ENCODE data around the gene NCR1. TPM values are rescaled to one million over a fixed set of nuclear protein-coding genes. Genes with fewer than 3 reads are reported as not detected.
"Not testable (repeated sequence)": the region's sequence is repeated elsewhere in the genome, so short reads cannot be mapped to it uniquely, and the experiment has no call there.

Gene NCR1
- total RNA-seq: not detected

DNA sequence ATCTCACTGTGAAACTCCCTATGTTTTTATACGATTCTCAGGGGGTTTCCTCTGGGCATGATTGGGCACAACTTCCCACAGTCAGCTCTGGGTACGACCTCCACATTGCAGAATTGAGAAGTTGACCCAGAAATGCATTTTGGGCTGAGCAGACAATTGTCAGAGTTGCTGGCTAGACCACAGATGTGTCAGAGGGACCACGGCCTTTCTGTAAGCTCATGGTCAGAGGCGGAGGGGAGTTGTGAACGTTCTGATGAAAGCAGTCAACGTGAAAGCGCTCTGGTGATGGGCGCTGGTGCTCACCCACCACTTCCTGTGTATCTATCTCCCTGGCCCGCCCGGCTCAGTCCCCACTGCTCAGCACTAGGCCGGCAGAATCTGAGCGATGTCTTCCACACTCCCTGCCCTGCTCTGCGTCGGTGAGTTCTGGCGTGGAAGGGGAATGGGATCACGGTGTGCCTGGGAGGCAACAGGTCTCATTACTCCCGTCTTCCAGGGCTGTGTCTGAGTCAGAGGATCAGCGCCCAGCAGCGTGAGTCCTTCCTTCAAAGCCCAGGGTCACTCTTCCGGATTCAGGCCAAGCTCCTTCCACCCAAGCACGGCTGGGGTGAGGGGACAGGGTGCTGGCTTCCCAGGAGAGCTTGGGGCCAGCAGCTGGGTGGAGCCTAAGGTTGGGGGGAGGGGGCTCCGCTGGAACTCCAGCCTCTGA is at the start of gene NCR1:
Gene NCR1, plus strand, starts transcription at position 346 of the 709 bp plus-strand sequence. Its CDS starts 40 bp downstream, at position 386.
- no peak for DNase-seq (ENCODE audit: low spot score)

GRCh38 chr19:54858476-54858875 is 47.5 kb upstream of the NCR1 start:
- DNase-seq (ENCODE audit: low spot score): not testable (repeated sequence)

GRCh38 chr19:54859421-54859820 is 46.5 kb upstream of the NCR1 start:
- DNase-seq (ENCODE audit: low spot score): not testable (repeated sequence)

GRCh38 chr19:54863459-54863858 is 42.5 kb upstream of the NCR1 start:
- DNase-seq (ENCODE audit: low spot score): not testable (repeated sequence)

DNA sequence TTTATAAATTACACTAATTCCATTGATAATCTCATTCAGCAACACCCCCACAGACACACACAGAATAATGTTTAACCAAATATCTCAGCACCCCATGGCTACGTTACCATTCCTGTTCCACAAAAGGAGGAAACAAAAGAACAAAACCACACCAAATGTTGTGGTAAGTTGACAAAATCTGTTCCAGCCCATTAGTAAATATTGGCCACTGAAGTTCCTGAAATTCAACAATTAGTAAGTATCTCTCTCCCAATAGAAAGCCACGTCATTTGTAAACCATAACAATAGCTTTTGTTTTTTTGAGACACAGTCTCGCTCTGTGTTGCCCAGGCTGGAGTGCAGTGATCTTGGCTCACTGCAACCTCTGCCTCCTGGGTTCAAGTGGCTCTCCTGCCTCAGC is 34.3 kb upstream of the NCR1 start:
- DNase-seq (ENCODE audit: low spot score): no peak

GRCh38 chr19:54873990-54874389 is 32.0 kb upstream of the NCR1 start, which contains the start of gene FCAR:
Gene FCAR (plus strand): TSS chr19:54874235. CDS start chr19:54874290, 55 bp downstream.
- no peak for DNase-seq (ENCODE audit: low spot score)

DNA sequence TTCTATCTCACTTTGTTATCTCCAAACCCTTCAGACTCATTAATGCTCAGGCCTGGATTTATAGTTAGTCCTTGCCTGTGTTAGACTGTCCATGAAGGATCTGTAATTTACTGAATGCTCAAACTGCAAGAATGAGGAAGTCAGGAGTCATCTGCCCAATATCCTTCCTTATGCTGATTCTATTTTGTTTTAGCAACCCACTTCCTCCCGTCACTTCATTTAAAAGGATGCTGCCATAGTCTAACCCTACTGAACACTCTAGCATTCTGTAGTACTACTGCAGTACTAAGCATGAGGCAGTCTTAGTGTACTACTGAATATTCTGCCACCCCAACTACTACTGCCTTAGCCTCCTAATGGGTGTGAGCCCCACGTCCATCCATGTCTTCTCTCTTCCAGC is 30.4 kb upstream of the NCR1 start:
- DNase-seq (ENCODE audit: low spot score): no peak

DNA sequence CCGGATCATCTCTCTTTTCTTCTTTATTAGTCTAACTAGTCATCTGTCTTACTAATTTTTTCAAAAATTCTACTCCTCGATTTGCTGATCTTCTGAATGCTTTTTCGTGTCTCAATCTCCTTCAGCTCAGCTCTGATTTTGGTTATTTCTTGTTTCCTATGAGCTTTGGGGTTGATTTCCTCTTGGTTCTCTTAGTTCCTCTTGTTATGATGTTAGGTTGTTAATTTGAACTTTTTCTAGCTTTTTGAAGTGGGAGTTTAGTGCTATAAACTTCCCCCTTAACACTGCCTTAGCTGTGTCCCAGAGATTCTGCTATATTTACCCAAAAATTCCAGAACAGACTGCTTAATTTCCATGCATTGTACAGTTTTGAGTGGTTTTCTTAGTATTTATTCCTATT is 28.5 kb upstream of the NCR1 start:
- no peak for DNase-seq (ENCODE audit: low spot score)

DNA sequence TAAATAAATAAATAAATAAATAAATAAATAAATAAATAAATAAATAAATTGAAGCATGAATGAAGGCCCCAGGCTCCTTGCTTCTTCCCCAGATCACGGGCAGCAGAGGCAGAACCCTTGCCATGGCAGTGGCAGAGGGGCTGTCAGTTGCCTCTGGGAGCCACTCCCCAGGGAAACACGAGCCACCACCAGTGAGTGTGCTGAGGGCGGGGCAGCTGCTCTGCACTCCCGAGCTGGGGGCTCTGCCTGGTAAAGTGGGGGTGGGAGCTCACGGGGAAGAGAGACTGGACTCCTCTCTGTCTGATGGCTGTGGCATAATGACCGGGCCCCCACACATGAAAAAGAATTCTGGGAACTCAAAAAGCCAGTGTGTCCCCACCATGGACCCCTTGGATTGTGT is 24.1 kb upstream of the NCR1 start:
- no peak for DNase-seq (ENCODE audit: low spot score)

GRCh38 chr19:54882758-54883157 is 23.2 kb upstream of the NCR1 start:
- no peak for DNase-seq (ENCODE audit: low spot score)

DNA sequence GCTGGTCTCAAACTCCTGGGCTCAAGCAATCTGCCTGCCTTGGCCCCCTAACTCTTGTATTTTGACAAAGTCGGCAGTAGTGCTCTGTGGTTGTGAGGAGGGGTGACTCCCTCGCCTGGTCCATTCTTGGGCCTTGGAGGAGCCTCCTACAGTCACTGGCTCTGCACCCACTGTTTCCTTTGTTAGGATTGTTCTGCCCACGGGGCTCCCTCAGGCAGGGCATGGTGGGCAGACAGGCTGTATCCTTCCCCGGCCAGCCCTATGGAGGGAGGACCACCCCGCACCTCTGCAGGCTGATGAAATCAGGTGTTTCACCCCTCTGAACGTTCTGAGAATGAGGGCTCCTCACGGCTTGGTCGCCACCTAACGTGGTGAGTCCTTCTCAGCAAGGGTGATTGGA is 22.7 kb upstream of the NCR1 start:
- DNase-seq (ENCODE audit: low spot score): no peak

DNA sequence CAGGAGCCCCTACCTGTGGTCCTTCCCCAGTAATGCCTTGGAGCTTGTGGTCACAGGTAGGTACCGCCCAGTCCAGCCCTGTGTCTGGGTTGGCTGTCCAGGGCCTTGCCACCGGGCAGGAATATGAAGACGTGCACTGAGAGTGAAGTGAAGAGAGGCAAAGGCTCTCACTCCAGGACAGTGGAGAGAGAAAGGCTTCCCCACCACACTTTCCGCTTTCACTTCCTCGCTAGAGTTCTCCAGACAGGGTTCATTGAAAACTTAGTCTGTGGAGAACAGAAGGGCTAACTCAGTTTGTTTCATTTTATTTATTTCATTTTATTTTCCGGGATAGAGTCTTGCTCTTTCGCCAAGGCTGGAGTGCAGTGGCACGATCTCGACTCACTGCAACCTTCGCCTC is 17.7 kb upstream of the NCR1 start:
- DNase-seq (ENCODE audit: low spot score): no peak

DNA sequence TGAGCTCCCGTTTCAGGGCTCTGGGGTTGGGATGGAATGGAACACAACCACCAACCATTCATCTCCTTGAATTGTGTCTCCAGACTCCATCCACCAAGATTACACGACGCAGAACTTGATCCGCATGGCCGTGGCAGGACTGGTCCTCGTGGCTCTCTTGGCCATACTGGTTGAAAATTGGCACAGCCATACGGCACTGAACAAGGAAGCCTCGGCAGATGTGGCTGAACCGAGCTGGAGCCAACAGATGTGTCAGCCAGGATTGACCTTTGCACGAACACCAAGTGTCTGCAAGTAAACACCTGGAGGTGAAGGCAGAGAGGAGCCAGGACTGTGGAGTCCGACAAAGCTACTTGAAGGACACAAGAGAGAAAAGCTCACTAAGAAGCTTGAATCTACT is 16.4 kb upstream of the NCR1 start:
- DNase-seq (ENCODE audit: low spot score): no peak

GRCh38 chr19:54893406-54893805 is 12.5 kb upstream of the NCR1 start:
- DNase-seq (ENCODE audit: low spot score): no peak

DNA sequence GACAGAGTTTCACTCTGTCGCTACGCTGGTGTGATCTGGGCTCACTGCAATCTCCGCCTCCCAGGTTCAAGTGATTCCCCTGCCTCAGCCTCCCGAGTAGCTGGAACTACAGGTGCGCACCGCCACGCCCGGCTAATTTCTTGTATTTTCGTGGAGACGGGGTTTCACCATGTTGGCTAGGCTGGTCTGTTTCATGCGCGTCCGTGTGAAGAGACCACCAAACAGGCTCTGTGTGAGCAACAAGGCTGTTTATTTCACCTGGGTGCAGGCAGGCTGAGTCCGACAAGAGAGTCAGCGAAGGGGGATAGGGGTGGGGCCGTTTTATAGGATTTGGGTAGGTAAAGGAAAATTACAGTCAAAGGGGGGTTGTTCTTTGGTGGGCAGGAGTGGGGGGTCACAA is 11.8 kb upstream of the NCR1 start:
- DNase-seq (ENCODE audit: low spot score): not testable (repeated sequence)

DNA sequence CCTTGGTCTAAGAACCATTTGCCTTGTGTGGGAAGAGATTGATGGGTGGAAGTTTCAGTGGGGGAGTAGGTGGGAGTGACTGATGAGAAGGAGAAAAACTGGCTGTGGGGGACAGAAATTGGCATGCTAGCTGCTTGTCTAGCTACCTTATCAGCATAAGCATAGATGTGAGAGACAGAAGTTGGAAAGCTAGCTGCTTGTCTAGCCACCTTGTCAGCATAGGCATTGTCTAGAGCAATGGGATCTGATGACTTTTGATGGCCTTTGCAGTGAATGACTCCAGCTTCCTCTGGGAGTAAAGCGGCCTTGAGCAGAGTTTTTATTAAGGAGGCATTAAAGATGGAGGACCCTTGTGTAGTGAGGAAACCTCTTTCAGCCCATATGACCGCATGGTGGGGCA is 9.9 kb upstream of the NCR1 start:
- no peak for DNase-seq (ENCODE audit: low spot score)

DNA sequence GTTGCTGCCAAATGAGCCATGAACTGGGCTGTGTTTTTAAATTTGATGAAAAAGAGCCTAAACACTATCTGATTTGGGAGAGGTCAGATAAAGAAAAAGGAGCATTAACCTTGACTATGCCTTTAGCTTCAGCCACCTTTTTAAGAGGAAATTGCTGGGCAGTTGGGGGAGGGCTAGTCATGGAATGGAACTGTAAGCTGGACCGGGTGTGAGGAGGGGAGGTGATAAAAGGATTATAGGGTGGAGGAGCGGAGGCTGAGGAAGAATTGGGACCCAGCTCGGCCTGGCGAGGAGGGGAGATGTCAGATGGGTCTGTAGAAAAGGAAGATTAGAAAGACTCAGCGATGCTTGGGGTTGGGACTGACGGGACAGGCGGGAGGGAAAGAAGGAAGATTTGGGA is 7.3 kb upstream of the NCR1 start:
- DNase-seq (ENCODE audit: low spot score): not testable (repeated sequence)

DNA sequence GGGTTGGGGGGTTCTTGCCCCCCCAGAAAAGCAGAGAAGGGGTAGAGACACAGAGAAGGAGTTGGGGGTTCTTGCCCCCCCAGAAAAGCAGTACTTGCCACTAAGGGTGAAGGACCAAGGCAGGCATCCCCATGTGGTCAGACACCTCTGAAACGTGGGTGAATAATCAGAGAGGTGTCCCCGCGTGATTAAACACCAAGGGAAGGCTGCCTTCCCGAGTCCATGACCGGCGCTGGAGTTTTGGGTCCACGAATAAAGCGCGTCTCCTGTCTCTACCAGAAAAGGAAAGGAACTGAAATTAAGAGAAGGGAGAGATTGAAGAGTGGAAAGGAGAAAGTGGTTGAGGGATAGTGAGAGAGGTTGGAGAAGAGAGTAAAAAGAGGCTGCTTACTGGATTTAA is 6.3 kb upstream of the NCR1 start:
- DNase-seq (ENCODE audit: low spot score): not testable (repeated sequence)

GRCh38 chr19:54901153-54901552 is 4.8 kb upstream of the NCR1 start:
- DNase-seq (ENCODE audit: low spot score): not testable (repeated sequence)

DNA sequence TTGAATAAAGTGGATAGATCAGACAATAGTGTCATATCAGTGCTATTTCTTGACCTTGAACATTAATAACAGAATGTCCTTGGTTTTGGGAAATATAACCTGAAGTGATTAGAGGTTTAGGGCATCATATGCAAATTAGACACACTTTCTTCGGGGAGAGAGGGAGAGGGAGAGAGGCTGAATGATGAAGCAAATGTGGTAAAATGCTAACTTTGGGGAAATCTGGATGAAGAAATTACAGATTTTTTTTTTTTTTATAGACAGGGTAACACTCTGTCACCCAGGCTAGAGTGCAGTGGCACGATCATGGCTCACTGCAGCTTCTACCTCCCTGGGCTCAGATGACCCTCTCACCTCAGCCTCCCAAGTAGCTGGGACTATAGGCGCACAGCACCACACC is 3.9 kb upstream of the NCR1 start:
- DNase-seq (ENCODE audit: low spot score): no peak

GRCh38 chr19:54903303-54903702 is 2.6 kb upstream of the NCR1 start:
- no peak for DNase-seq (ENCODE audit: low spot score)

GRCh38 chr19:54904261-54904660 is 1.7 kb upstream of the NCR1 start:
- DNase-seq (ENCODE audit: low spot score): not testable (repeated sequence)

DNA sequence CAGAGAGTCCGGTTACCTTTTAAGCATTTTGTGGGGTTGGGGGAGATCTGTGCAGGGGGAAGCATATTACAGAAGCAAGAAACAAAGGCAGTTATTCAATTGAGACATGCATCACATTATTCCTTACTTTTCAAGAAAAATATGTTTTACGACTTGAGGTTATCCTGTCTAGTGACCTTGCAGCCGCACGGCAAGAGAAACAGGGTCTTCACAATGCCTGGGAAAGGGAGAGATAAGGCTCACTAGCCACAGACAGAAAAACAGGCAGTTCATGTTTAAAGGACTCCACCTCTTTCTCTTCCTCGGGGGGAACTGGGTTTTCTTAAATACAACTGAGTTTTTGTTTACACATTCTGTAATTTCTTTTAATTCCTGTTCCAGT is 536 bp upstream of the NCR1 start:
- no peak for DNase-seq (ENCODE audit: low spot score)

GRCh38 chr19:54906819-54907218 is 871 bp downstream of the NCR1 start:
- no peak for DNase-seq (ENCODE audit: low spot score)
